Prostate gland (tissue), 2 donors: ENCODE results near the gene TRDMT1.

Experiments used
- CTCF ChIP-seq, 4 experiments: fragments of 200-600 bp in 2 of 4; fragments of 450-650 bp in 2 of 4; sonication (generic) in 2 of 4; IDR thresholded peaks; 1 replicate in 3 of 4; 2 replicates in 1 of 4; pipeline ENCODE4 v1.5.1; 2016 to 2019; ENCODE audit warnings: antibody characterized with exemption in 4 of 4, mild to moderate bottlenecking in 2 of 4, moderate library complexity in 2 of 4
- POLR2A ChIP-seq: fragments of 450-650 bp; IDR thresholded peaks from one replicate; pipeline ENCODE4 v1.6.1; 2016; ENCODE audit warnings: antibody characterized with exemption, mild to moderate bottlenecking
- POLR2AphosphoS5 ChIP-seq: sonication (generic); formaldehyde crosslinking; IDR thresholded peaks from one replicate; pipeline ENCODE4 v1.6.1; 2017; ENCODE audit warnings: antibody characterized with exemption

GRCh38 chr10:17122052-17122451 lies 79.4 kb downstream of the TRDMT1 start:
- TF ChIP-seq CTCF (IDR thresholded peaks at IDR 0.05): no peak
- no peak for TF ChIP-seq POLR2A
- no peak for TF ChIP-seq POLR2AphosphoS5
